ENCODE results near the gene PFDN2. TPM values are rescaled to one million over a fixed set of nuclear protein-coding genes. Genes with fewer than 3 reads are reported as not detected.

PFDN2 gene
- total and polyA plus RNA-seq, 10 donors = 14.9 to 140 (median 42.5) TPM

GRCh38 chr1:161091093-161091492, 26.7 kb downstream of the PFDN2 start:
- peaks cover 0 to 11% (median 2%) of the 10 kb centered on the region in 6 donors for H3K4me1 ChIP-seq
- H3K27me3 ChIP-seq (replicated peaks in 1 of 7) = no peaks in the 10 kb centered on the region
- H3K36me3 ChIP-seq = no peaks in the 10 kb centered on the region
- TF ChIP-seq POLR2AphosphoS5 (IDR thresholded peaks at IDR 0.05) (no peak), CTCF (IDR thresholded peaks at IDR 0.05 in 8 of 11, conservative IDR thresholded peaks at IDR 0.05 in 3 of 11) (no peak), POLR2A (IDR thresholded peaks at IDR 0.05) (no peak)
- H3K27ac ChIP-seq = no peak overlapping the region
- no peak for DNase-seq
- no peak overlapping the region for H3K4me3 ChIP-seq
- WGBS, 5 donors = 81 to 94% (median 86%) methylated on average over 5 of the region's 5 CpGs
- intact Hi-C loops (cut with DNase I; ENCODE audit: low total_unique reads) = loop anchor here (10.0 kb wide), 1 partner anchor 46 kb away; the partner anchor contains the start of gene USF1
- no peaks in the 10 kb centered on the region for H3K9me3 ChIP-seq

GRCh38 chr1:161090617-161091016, 27.2 kb downstream of the PFDN2 start:
- 77 to 87% (median 84%) methylated on average over 3 of the region's 3 CpGs for WGBS, 5 donors
- no peak for DNase-seq
- TF ChIP-seq CTCF (IDR thresholded peaks at IDR 0.05 in 8 of 11, conservative IDR thresholded peaks at IDR 0.05 in 3 of 11) (no peak), POLR2AphosphoS5 (IDR thresholded peaks at IDR 0.05) (no peak), POLR2A (IDR thresholded peaks at IDR 0.05) (no peak)
- H3K4me1 ChIP-seq = peaks cover 0 to 7% (median 0%) of the 10 kb centered on the region in 6 donors
- no peaks in the 10 kb centered on the region for H3K27me3 ChIP-seq (replicated peaks in 1 of 7)
- no peak overlapping the region for H3K4me3 ChIP-seq
- intact Hi-C loops (cut with DNase I; ENCODE audit: low total_unique reads) = loop anchor here (10.0 kb wide), 1 partner anchor 46 kb away; the partner anchor contains the start of gene USF1
- no peaks in the 10 kb centered on the region for H3K36me3 ChIP-seq
- H3K9me3 ChIP-seq = no peaks in the 10 kb centered on the region
- no peak overlapping the region for H3K27ac ChIP-seq

GRCh38 chr1:161089938-161090337, 27.9 kb downstream of the PFDN2 start:
- DNase-seq = no peak
- TF ChIP-seq CTCF (IDR thresholded peaks at IDR 0.05 in 8 of 11, conservative IDR thresholded peaks at IDR 0.05 in 3 of 11) (no peak), POLR2AphosphoS5 (IDR thresholded peaks at IDR 0.05) (no peak)
- intact Hi-C loops (cut with DNase I; ENCODE audit: low total_unique reads) = loop anchor here (10.0 kb wide), 1 partner anchor 45 kb away; the partner anchor contains the start of gene USF1
- H3K9me3 ChIP-seq = no peaks in the 10 kb centered on the region
- no peaks in the 10 kb centered on the region for H3K36me3 ChIP-seq
- WGBS, 5 donors = 79 to 93% (median 90%) methylated on average over 5 of the region's 5 CpGs
- H3K27me3 ChIP-seq (replicated peaks in 1 of 7) = no peaks in the 10 kb centered on the region
- H3K4me1 ChIP-seq = peaks cover 0 to 6% (median 0%) of the 10 kb centered on the region in 6 donors
- H3K4me3 ChIP-seq = no peak overlapping the region
- H3K27ac ChIP-seq = no peak overlapping the region

GRCh38 chr1:161089251-161089924, 28.4 kb downstream of the PFDN2 start, which contains the start of gene NECTIN4:
Gene NECTIN4 (minus strand): TSS chr1:161089558. CDS start chr1:161089296, 262 bp downstream.
- H3K36me3 ChIP-seq = no peaks in the 10 kb centered on the region
- no peak for TF ChIP-seq POLR2A (IDR thresholded peaks at IDR 0.05)
- no peak for TF ChIP-seq CTCF (IDR thresholded peaks at IDR 0.05 in 8 of 11, conservative IDR thresholded peaks at IDR 0.05 in 3 of 11)
- TF ChIP-seq POLR2AphosphoS5 (IDR thresholded peaks at IDR 0.05) = no peak
- H3K4me1 ChIP-seq = peaks cover 0 to 6% (median 0%) of the 10 kb centered on the region in 6 donors
- H3K27ac ChIP-seq = no peak within 1 kb of the TSS
- no peak within 1 kb of the TSS for H3K4me3 ChIP-seq
- intact Hi-C loops (cut with DNase I; ENCODE audit: low total_unique reads) = no loop called here
- peak; percentile 54 for DNase-seq
- WGBS, 5 donors = 75 to 86% (median 77%) methylated on average over 10 to 22 of the region's 22 CpGs
- no peaks in the 10 kb centered on the region for H3K27me3 ChIP-seq (replicated peaks in 1 of 7)
- no peaks in the 10 kb centered on the region for H3K9me3 ChIP-seq
